ENCODE measurements around the gene SCRN2.

GRCh38 chr17:47803201-47803600 lies 37.9 kb downstream of the SCRN2 start:
- no peak for TF ChIP-seq CTCF (conservative IDR thresholded peaks at IDR 0.05 in 1 of 2, IDR thresholded peaks at IDR 0.05 in 1 of 2; ENCODE audit: extremely low read depth in 1 of 2, insufficient read depth in 1 of 2, low read depth in 1 of 2, low read length in 2 of 2)
- no peak for TF ChIP-seq EZH2 (IDR thresholded peaks at IDR 0.05; ENCODE audit: borderline replicate concordance, low read length)
